Chondrocyte (in vitro differentiated cells): ENCODE data around the gene EXOSC6. TPM values are rescaled to one million over a fixed set of nuclear protein-coding genes. Genes with fewer than 3 reads are reported as not detected.
"Not testable (repeated sequence)": the region's sequence is repeated elsewhere in the genome, so short reads cannot be mapped to it uniquely, and the experiment has no call there.

Experiments used
- DNase-seq: peaks from one replicate; pipeline ENCODE4 v3.0.0; 2021; ENCODE audit warnings: mixed read lengths, low spot score
- H3K27ac Mint-ChIP-seq: one replicate; pipeline ENCODE4 v1.8.0; 2021; ENCODE audit warnings: mild to moderate bottlenecking, moderate library complexity, mixed read lengths; ENCODE audit not compliant: unreplicated experiment
- H3K27me3 Mint-ChIP-seq: 2 replicates; pipeline ENCODE4 v1.8.0; 2021; ENCODE audit warnings: low read depth, mixed read lengths
- H3K36me3 Mint-ChIP-seq: 2 replicates; pipeline ENCODE4 v1.8.0; 2021; ENCODE audit warnings: low read depth, mixed read lengths
- H3K4me1 Mint-ChIP-seq: 2 replicates; pipeline ENCODE4 v1.8.0; 2021; ENCODE audit warnings: low read depth, mild to moderate bottlenecking, mixed read lengths
- H3K4me3 Mint-ChIP-seq: one replicate; pipeline ENCODE4 v1.8.0; 2021; ENCODE audit warnings: mild to moderate bottlenecking, moderate library complexity, mixed read lengths; ENCODE audit not compliant: unreplicated experiment
- H3K9me3 Mint-ChIP-seq: 2 replicates; pipeline ENCODE4 v1.8.0; 2021; ENCODE audit warnings: low read depth, mixed read lengths
- total RNA-seq: library from RNA; stranded (reverse); gene quantifications from 3 replicates; pipeline ENCODE4 v1.2.1, GENCODE V29; 2021
- TF ChIP-seq, protein P1 (sequence below): fragments of 200-600 bp; sonication (generic); IDR thresholded peaks from 2 replicates; pipeline ENCODE4 v1.5.0; 2021; ENCODE audit warnings: antibody characterized with exemption, mild to moderate bottlenecking, moderate library complexity

Gene EXOSC6
- total RNA-seq, 1 donor from 2014 or later = 66.6 TPM

DNA sequence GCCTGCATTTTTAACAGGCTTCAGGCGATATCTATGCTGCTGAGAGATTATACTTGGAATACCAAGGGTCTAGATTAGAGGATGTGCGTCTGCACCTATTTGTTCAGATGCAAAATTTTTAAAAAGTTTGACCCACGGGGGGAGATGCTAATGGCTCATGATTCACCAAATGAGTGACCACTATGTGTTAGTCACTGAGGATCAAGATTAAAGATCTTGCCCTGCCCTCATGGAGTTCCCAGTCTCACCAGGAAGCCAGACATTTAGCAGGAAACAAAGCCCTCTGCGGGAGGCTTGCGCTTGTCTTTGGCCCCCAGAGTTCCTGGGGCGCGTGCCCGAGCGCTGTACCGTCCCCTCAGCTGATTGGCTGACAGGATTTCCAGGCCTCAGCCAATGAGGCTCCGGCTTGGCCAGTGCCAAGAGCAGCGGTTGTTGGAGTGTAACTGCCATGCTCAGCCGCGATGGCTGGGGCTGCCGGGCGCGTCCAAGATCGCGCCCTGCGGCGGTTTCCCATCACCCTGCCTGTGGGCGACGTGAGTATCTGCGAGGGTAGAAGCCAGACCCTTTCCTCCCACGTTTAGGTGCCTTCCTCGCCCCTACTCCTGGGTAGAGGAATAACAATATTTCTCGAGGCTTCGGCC is 42.8 kb upstream of the EXOSC6 start:
- Mint-ChIP-seq H3K36me3 (no peaks in the 10 kb centered on the region), H3K27ac (no peak overlapping the region)

DNA sequence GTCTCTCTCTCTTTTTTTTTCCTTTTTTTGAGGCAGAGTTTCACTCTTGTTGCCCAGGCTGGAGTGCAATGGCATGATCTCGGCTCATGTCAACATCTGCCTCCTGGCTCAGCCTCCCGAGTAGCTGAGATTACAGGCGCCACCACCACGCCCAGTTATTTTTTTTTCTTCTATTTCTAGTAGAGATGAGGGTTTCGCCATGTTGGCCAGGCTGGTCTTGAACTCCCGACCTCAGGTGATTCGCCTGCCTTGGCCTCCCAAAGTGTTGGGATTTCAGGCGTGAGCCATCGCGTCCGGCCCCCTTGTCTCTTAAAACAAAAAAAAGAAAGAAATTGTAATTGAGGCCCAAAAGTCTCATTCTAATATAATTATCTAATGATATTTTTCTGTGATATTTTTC is 40.4 kb upstream of the EXOSC6 start:
- peaks cover 19% of the 10 kb centered on the region for H3K4me1 Mint-ChIP-seq
- peak; percentile 38 for DNase-seq
- not testable (repeated sequence) for H3K9me3 Mint-ChIP-seq, H3K36me3 Mint-ChIP-seq, H3K27me3 Mint-ChIP-seq, H3K27ac Mint-ChIP-seq, H3K4me3 Mint-ChIP-seq

More for the DNA sequence above, 42.8 kb upstream of the EXOSC6 start:
- H3K4me3 Mint-ChIP-seq = no peak overlapping the region
- peak; percentile 68 for DNase-seq
- TF ChIP-seq, protein P1, sequence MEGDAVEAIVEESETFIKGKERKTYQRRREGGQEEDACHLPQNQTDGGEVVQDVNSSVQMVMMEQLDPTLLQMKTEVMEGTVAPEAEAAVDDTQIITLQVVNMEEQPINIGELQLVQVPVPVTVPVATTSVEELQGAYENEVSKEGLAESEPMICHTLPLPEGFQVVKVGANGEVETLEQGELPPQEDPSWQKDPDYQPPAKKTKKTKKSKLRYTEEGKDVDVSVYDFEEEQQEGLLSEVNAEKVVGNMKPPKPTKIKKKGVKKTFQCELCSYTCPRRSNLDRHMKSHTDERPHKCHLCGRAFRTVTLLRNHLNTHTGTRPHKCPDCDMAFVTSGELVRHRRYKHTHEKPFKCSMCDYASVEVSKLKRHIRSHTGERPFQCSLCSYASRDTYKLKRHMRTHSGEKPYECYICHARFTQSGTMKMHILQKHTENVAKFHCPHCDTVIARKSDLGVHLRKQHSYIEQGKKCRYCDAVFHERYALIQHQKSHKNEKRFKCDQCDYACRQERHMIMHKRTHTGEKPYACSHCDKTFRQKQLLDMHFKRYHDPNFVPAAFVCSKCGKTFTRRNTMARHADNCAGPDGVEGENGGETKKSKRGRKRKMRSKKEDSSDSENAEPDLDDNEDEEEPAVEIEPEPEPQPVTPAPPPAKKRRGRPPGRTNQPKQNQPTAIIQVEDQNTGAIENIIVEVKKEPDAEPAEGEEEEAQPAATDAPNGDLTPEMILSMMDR = no peak
- peaks cover 21% of the 10 kb centered on the region for H3K4me1 Mint-ChIP-seq
- no peaks in the 10 kb centered on the region for H3K27me3 Mint-ChIP-seq
- no peaks in the 10 kb centered on the region for H3K9me3 Mint-ChIP-seq

DNA sequence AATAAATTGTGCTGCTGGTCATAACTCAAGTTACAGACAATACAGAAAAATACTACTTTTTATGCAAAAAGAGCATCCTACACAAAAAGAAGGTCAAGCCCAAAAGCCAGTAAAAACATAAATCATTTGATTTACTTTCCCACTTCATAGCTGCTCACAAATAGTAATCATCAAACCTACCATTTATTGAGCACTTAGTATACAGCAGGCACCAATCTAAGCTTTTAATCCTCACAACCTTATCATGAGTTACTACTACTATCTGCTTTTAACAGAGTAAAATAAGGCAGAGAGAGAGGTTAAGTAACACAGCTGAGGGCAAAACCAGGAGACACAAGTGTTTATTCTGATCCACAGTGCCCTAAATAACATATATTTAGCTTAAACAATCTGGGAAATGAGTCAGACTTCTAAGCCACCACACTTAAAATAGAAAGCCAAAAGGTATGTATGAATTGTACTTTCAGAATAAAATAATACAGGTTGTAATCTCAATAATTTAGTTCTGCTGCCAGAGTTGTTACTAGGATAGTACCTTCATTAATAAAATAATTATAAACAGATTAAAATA is 39.3 kb upstream of the EXOSC6 start:
- Mint-ChIP-seq H3K27ac (peak overlapping the region; percentile 74), H3K4me1 (peaks cover 23% of the 10 kb centered on the region), H3K4me3 (no peak overlapping the region), H3K9me3 (no peaks in the 10 kb centered on the region), H3K36me3 (peaks cover 2% of the 10 kb centered on the region), H3K27me3 (no peaks in the 10 kb centered on the region)
- TF ChIP-seq, protein P1 = no peak
- no peak for DNase-seq

DNA sequence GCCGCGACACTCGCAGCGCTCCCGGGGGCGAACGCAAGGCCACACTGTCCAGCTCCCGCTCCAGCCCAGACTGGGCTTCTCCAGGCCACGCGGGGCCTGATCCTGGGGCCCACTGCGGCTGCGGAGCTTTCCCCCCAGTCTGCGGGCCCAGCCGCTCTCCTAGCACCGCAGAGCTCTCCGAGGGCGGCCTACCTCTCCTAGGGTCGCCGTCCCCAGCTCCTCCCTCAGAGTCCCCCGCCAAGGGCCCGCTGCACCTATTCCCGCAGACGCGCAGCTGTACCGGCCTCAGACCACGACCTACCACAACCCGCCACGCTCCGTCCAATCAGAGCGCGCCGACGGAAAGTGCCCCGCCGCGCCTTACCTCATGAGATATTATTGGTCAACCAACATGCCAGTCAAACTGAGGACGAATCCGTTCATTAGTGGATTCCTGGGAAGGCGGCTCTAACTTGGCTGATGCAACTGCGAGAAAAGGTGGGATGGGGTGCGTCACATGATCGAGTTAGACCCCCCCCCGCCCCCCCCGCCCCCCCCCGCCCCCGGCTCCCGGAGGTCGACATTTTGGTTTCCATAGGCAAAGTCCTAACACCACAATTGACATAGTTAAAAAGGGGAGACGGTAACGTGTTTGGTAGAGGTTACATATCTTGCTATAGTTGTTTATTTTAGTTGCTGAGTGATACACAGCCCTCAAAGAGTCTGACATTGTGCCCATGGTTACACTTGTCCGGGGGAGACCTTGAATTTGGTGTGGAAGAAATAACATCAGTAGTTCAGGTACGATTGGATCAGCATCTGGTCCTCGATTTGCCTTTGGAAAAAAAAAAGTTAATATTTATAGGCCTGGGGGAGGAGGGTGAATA is 37.7 kb upstream of the EXOSC6 start, which contains the start of gene AARS1:
TSS of gene AARS1 (minus strand) at position 278 of the 866 bp plus-strand sequence. CDS start 6,743 bp downstream, outside the sequence.
- TF ChIP-seq, protein P1 = no peak
- DNase-seq = peak; percentile 99
- no peaks in the 10 kb centered on the region for H3K27me3 Mint-ChIP-seq
- no peaks in the 10 kb centered on the region for H3K9me3 Mint-ChIP-seq
- peak within 1 kb of the TSS; percentile 100 for H3K27ac Mint-ChIP-seq
- peak within 1 kb of the TSS; percentile 99 for H3K4me3 Mint-ChIP-seq
- peaks cover 29% of the 10 kb centered on the region for H3K4me1 Mint-ChIP-seq
- peaks cover 5% of the 10 kb centered on the region for H3K36me3 Mint-ChIP-seq

DNA sequence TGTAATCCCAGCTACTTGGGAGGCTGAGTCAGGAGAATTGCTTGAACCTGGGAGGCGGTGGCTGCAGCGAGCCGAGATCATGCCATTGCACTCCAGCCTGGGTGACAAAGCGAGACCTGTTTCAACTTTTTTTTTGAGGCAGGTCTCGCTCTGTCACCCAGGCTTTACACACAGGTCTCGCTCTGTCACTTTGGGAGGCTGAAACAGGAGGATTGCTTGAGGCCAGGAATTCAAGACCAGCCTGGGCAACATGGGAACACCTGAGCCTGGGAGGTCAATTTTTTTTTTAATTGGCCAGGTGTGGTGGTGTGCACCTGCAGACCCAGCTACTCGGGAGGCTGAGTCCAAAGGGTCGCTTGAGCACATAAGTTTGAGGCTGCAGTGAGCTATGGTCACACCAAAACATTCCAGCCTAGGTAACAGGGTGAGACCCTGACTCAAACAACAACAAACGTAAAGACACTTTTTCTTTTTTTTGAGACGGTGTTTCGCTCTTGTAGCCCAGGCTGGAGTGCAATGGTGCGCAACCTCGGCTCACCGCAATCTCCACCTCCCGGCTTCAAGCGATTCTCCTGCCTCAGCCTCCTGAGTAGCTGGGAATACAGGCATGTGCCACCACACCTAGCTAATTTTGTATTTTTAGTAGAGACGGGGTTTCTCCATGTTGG is 35.7 kb upstream of the EXOSC6 start:
- peak overlapping the region; percentile 100 for H3K27ac Mint-ChIP-seq
- H3K9me3 Mint-ChIP-seq, H3K27me3 Mint-ChIP-seq: not testable (repeated sequence)
- DNase-seq = peak; percentile 28
- peak overlapping the region; percentile 99 for H3K4me3 Mint-ChIP-seq
- peaks cover 37% of the 10 kb centered on the region for H3K4me1 Mint-ChIP-seq
- H3K36me3 Mint-ChIP-seq = peaks cover 13% of the 10 kb centered on the region

DNA sequence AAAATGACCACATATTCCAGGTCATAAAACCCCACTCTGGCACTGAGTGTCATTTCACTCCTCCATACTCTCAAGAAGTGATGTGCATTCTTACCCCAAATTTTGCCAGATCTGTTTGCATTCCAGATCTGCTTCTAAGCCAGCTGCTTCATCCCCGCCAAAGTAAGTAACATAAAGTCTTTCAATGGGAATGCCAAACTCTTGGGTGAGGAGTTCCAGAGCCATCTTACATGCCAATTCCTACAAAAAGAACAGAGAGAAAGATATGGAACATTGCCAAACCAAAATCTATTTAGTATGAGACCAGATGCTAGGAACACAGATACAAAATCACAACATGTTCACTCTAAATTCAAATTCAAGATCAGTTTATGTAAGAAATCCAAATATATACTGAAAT is 24.7 kb upstream of the EXOSC6 start:
- Mint-ChIP-seq H3K9me3 (no peaks in the 10 kb centered on the region), H3K4me3 (no peak overlapping the region), H3K4me1 (peaks cover 6% of the 10 kb centered on the region), H3K36me3 (peaks cover 46% of the 10 kb centered on the region), H3K27me3 (no peaks in the 10 kb centered on the region), H3K27ac (no peak overlapping the region)
- TF ChIP-seq, protein P1 = no peak
- no peak for DNase-seq
